Measurements from ENCODE around the gene C2CD4D. TPM values are rescaled to one million over a fixed set of nuclear protein-coding genes. Genes with fewer than 3 reads are reported as not detected.

Gene C2CD4D
- polyA plus RNA-seq, 1 donor (not counting 4 experiments of a cell fraction or from before 2014, with no cell fraction given), result 0.05 TPM

- H3K9ac ChIP-seq (ENCODE audit: control insufficient read depth, extremely low read depth, insufficient read depth, low read length), result no peak overlapping the region
- no peak overlapping the region for H3K27ac ChIP-seq (ENCODE audit: control insufficient read depth, insufficient read depth, low read length)
- H3K4me1 ChIP-seq (ENCODE audit: control insufficient read depth, extremely low read depth, insufficient read depth, low read length), result peaks cover 7% of the 10 kb centered on the region
- dilution Hi-C loops (cut with MboI; ENCODE audit: extremely low pct_ligation_motif_present, low sequenced_read_pairs), result no loop called here
- no peak overlapping the region for H2AFZ ChIP-seq (ENCODE audit: control insufficient read depth, low read length)
- no peaks in the 10 kb centered on the region for H3K9me1 ChIP-seq (ENCODE audit: control insufficient read depth, extremely low read depth, insufficient read depth, low read length)
- no peak for FAIRE-seq
- TF ChIP-seq EZH2 (IDR thresholded peaks at IDR 0.05; ENCODE audit: low read length) (no peak), CTCF (optimal IDR thresholded peaks at IDR 0.05 in 1 of 3, IDR thresholded peaks at IDR 0.05 in 1 of 3, conservative IDR thresholded peaks at IDR 0.05 in 1 of 3; ENCODE audit: extremely low read depth in 1 of 3, insufficient read depth in 2 of 3, low read length in 3 of 3) (no peak)
- H3K9me3 ChIP-seq (ENCODE audit: control insufficient read depth, low read depth, low read length), result no peaks in the 10 kb centered on the region
- H4K20me1 ChIP-seq (ENCODE audit: control insufficient read depth, extremely low read depth, insufficient read depth, low read length), result no peaks in the 10 kb centered on the region
- H3K4me3 ChIP-seq (ENCODE audit: control insufficient read depth in 2 of 3, extremely low read depth in 1 of 3, insufficient read depth in 2 of 3, low read depth in 1 of 3, low read length in 3 of 3), result no peak overlapping the region
- H3K79me2 ChIP-seq (ENCODE audit: control insufficient read depth, insufficient read depth, low read length), result no peaks in the 10 kb centered on the region
- H3K27me3 ChIP-seq (ENCODE audit: control insufficient read depth, extremely low read depth, insufficient read depth, low read length), result peaks cover 8% of the 10 kb centered on the region
- H3K36me3 ChIP-seq (ENCODE audit: control insufficient read depth in 2 of 2, extremely low read depth in 1 of 2, insufficient read depth in 2 of 2, low read length in 2 of 2), result no peaks in the 10 kb centered on the region
- DNase-seq (ENCODE audit: low read depth, low spot score), result no peak
- no peak overlapping the region for H3K4me2 ChIP-seq (ENCODE audit: control insufficient read depth, extremely low read depth, insufficient read depth, low read depth, low read length)
These were observed 9.5 kb upstream of the C2CD4D start for GRCh38 chr1:151849126-151849525.

GRCh38 chr1:151847867-151848596 is 8.4 kb upstream of the C2CD4D start:
- H3K4me1 ChIP-seq (ENCODE audit: control insufficient read depth, extremely low read depth, insufficient read depth, low read length), result peaks cover 7% of the 10 kb centered on the region
- dilution Hi-C loops (cut with MboI; ENCODE audit: extremely low pct_ligation_motif_present, low sequenced_read_pairs), result no loop called here
- H3K27me3 ChIP-seq (ENCODE audit: control insufficient read depth, extremely low read depth, insufficient read depth, low read length), result peaks cover 8% of the 10 kb centered on the region
- no peaks in the 10 kb centered on the region for H3K36me3 ChIP-seq (ENCODE audit: control insufficient read depth in 2 of 2, extremely low read depth in 1 of 2, insufficient read depth in 2 of 2, low read length in 2 of 2)
- H4K20me1 ChIP-seq (ENCODE audit: control insufficient read depth, extremely low read depth, insufficient read depth, low read length), result no peaks in the 10 kb centered on the region
- no peak overlapping the region for H3K9ac ChIP-seq (ENCODE audit: control insufficient read depth, extremely low read depth, insufficient read depth, low read length)
- no peak overlapping the region for H3K4me3 ChIP-seq (ENCODE audit: control insufficient read depth in 2 of 3, extremely low read depth in 1 of 3, insufficient read depth in 2 of 3, low read depth in 1 of 3, low read length in 3 of 3)
- no peak for TF ChIP-seq EZH2 (IDR thresholded peaks at IDR 0.05; ENCODE audit: low read length)
- TF ChIP-seq CTCF (optimal IDR thresholded peaks at IDR 0.05 in 1 of 3, IDR thresholded peaks at IDR 0.05 in 1 of 3, conservative IDR thresholded peaks at IDR 0.05 in 1 of 3; ENCODE audit: extremely low read depth in 1 of 3, insufficient read depth in 2 of 3, low read length in 3 of 3), result no peak
- no peak overlapping the region for H3K27ac ChIP-seq (ENCODE audit: control insufficient read depth, insufficient read depth, low read length)
- no peak for DNase-seq (ENCODE audit: low read depth, low spot score)
- H3K9me3 ChIP-seq (ENCODE audit: control insufficient read depth, low read depth, low read length), result no peaks in the 10 kb centered on the region
- H3K4me2 ChIP-seq (ENCODE audit: control insufficient read depth, extremely low read depth, insufficient read depth, low read depth, low read length), result no peak overlapping the region
- no peak for FAIRE-seq
- no peak overlapping the region for H2AFZ ChIP-seq (ENCODE audit: control insufficient read depth, low read length)
- H3K9me1 ChIP-seq (ENCODE audit: control insufficient read depth, extremely low read depth, insufficient read depth, low read length), result no peaks in the 10 kb centered on the region
- no peaks in the 10 kb centered on the region for H3K79me2 ChIP-seq (ENCODE audit: control insufficient read depth, insufficient read depth, low read length)
